ENCODE measurements around the gene PSMB11. TPM values are rescaled to one million over a fixed set of nuclear protein-coding genes. Genes with fewer than 3 reads are reported as not detected.

The PSMB11 gene
- total RNA-seq, 2 donors from 2014 or later, result not detected

- no peak overlapping the region for H3K27ac ChIP-seq
Measured at GRCh38 chr14:23052182-23052623, 10.2 kb downstream of the PSMB11 start.

GRCh38 chr14:23052671-23053070, 10.7 kb downstream of the PSMB11 start:
- Histone ChIP-seq H3K4me3 (no peak overlapping the region), H3K27me3 (no peaks in the 10 kb centered on the region), H3K9me3 (no peaks in the 10 kb centered on the region), H3K4me1 (peaks cover 18% of the 10 kb centered on the region), H3K36me3 (replicated peaks in 1 of 2; ENCODE audit: insufficient read depth in 1 of 2, low read depth in 2 of 2) (no peaks in the 10 kb centered on the region), H3K27ac (no peak overlapping the region)
- 65 to 69% methylated on average over 3 of the region's 3 CpGs for WGBS, 2 donors
- no peak for DNase-seq
- intact Hi-C loops (cut with DNase I), result no loop called here
- TF ChIP-seq POLR2A (IDR thresholded peaks at IDR 0.05) (no peak), CTCF (IDR thresholded peaks at IDR 0.05) (no peak)
- no peak for ATAC-seq

More at GRCh38 chr14:23052182-23052623, 10.2 kb downstream of the PSMB11 start:
- intact Hi-C loops (cut with DNase I), result no loop called here
- peak in 1 of 4 donors; percentile 30 for DNase-seq
- Histone ChIP-seq H3K36me3 (replicated peaks in 1 of 2; ENCODE audit: insufficient read depth in 1 of 2, low read depth in 2 of 2) (no peaks in the 10 kb centered on the region), H3K9me3 (no peaks in the 10 kb centered on the region), H3K4me3 (no peak overlapping the region), H3K4me1 (peaks cover 17% of the 10 kb centered on the region), H3K27me3 (no peaks in the 10 kb centered on the region)
- no peak for ATAC-seq
- peak in 2 of 7 experiments; percentile 12 to 17 for TF ChIP-seq CTCF (IDR thresholded peaks at IDR 0.05)
- TF ChIP-seq POLR2A (IDR thresholded peaks at IDR 0.05), result no peak
- WGBS, 2 donors, result 71 to 81% methylated on average over 5 to 12 of the region's 14 CpGs

- no peak overlapping the region for H3K27ac ChIP-seq
- no peaks in the 10 kb centered on the region for H3K36me3 ChIP-seq (replicated peaks in 1 of 2; ENCODE audit: insufficient read depth in 1 of 2, low read depth in 2 of 2)
- H3K27me3 ChIP-seq, result no peaks in the 10 kb centered on the region
- no peak for TF ChIP-seq CTCF (IDR thresholded peaks at IDR 0.05)
- no peak for TF ChIP-seq POLR2A (IDR thresholded peaks at IDR 0.05)
- H3K4me1 ChIP-seq, result peaks cover 25% of the 10 kb centered on the region
- no peak overlapping the region for H3K4me3 ChIP-seq
- intact Hi-C loops (cut with DNase I), result no loop called here
- WGBS, 2 donors, result 92 to 98% methylated on average over 6 to 9 of the region's 10 CpGs
- H3K9me3 ChIP-seq, result no peaks in the 10 kb centered on the region
- ATAC-seq (no peak), DNase-seq (no peak)
Measured at GRCh38 chr14:23053426-23053825, 11.4 kb downstream of the PSMB11 start.

GRCh38 chr14:23054000-23054811, 12.2 kb downstream of the PSMB11 start:
- TF ChIP-seq CTCF (IDR thresholded peaks at IDR 0.05) (no peak), POLR2A (IDR thresholded peaks at IDR 0.05) (no peak)
- no peak overlapping the region for H3K4me3 ChIP-seq
- WGBS, 2 donors, result 76% methylated on average over 7 to 17 of the region's 17 CpGs
- ATAC-seq (no peak), DNase-seq (no peak)
- no peaks in the 10 kb centered on the region for H3K9me3 ChIP-seq
- H3K27me3 ChIP-seq, result no peaks in the 10 kb centered on the region
- intact Hi-C loops (cut with DNase I), result no loop called here
- H3K36me3 ChIP-seq (replicated peaks in 1 of 2; ENCODE audit: insufficient read depth in 1 of 2, low read depth in 2 of 2), result peaks cover 0 to 1% of the 10 kb centered on the region in 2 donors
- no peak overlapping the region for H3K27ac ChIP-seq
- H3K4me1 ChIP-seq, result peaks cover 25% of the 10 kb centered on the region
